Fibroblast of the aortic adventitia (primary cell): ENCODE data around the gene CKS1B. TPM values are rescaled to one million over a fixed set of nuclear protein-coding genes. Genes with fewer than 3 reads are reported as not detected.

Experiments
- DNase-seq: peaks from one replicate; pipeline ENCODE4 v3.0.0-alpha.2; 2010; ENCODE audit warnings: low read depth
- H3K4me3 ChIP-seq: 2 replicates; pipeline ENCODE4 v1.5.1; 2011; ENCODE audit warnings: low read depth, mild to moderate bottlenecking, control low read depth, low read length, moderate library complexity
- total RNA-seq: library from RNA; depleted of rRNA; stranded (reverse); fragments of >200 nt; gene quantifications from 2 replicates; pipeline ENCODE4 v1.2.3, GENCODE V29; 2012; ENCODE audit warnings: low replicate concordance
- TF ChIP-seq, protein P1 (sequence below): IDR thresholded peaks from 2 replicates; pipeline ENCODE4 v1.5.1; 2011; ENCODE audit warnings: mild to moderate bottlenecking, low read length, control low read depth, inconsistent platforms; ENCODE audit not compliant: insufficient read depth

The CKS1B gene
- total RNA-seq, 1 donor: 80.7 TPM

DNA sequence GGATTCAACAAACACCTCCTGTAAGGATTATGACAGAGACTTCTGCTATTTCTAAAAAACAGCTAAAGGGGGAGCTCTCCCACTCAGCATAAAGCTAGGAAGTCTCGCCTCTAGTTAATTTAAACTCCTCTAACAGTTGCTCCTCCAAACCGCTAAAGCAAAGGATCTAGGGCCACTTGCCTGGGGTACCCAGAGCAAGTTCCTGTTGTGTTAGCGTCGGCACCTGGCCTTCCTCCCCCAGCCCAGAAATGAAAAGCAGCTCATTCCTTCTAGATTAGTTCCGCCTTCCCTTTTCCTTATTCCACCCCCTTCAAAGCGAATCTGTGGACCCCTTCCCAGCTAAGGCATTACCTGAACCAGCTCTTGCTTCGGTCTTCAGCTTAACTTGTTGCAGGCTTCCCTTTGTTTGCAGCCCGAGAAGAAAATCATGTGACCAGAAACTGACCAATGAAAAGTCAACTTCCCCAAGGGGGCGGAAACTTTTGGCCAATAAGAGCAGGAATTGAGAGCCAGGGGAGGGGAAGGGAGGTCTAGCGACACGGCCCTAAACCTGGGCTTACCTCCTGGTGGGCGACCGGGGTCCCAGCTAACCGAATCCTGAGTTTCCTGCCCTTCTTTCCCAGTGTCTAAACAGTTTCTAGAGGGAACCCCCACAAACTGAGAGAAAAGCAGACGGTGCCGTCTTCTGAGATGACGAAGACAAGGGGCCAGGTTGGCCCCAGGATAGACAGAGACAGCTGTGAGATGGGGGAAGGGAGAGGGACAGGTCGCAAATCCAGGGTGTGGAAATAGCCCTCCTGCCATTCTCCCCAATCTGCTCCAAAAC is 18.6 kb upstream of the CKS1B start, which contains the start of gene PBXIP1:
Gene PBXIP1 (minus strand): TSS at position 382 of the 826 bp plus-strand sequence. CDS start 2,378 bp downstream, outside the sequence.
- peak within 1 kb of the TSS; percentile 85 for H3K4me3 ChIP-seq
- TF ChIP-seq, protein P1, sequence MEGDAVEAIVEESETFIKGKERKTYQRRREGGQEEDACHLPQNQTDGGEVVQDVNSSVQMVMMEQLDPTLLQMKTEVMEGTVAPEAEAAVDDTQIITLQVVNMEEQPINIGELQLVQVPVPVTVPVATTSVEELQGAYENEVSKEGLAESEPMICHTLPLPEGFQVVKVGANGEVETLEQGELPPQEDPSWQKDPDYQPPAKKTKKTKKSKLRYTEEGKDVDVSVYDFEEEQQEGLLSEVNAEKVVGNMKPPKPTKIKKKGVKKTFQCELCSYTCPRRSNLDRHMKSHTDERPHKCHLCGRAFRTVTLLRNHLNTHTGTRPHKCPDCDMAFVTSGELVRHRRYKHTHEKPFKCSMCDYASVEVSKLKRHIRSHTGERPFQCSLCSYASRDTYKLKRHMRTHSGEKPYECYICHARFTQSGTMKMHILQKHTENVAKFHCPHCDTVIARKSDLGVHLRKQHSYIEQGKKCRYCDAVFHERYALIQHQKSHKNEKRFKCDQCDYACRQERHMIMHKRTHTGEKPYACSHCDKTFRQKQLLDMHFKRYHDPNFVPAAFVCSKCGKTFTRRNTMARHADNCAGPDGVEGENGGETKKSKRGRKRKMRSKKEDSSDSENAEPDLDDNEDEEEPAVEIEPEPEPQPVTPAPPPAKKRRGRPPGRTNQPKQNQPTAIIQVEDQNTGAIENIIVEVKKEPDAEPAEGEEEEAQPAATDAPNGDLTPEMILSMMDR: peak; percentile 55
- peak; percentile 93 for DNase-seq

GRCh38 chr1:154956544-154956941 is 17.9 kb upstream of the CKS1B start:
- peak overlapping the region; percentile 85 for H3K4me3 ChIP-seq
- peak; percentile 30 for DNase-seq
- TF ChIP-seq, protein P1: no peak

GRCh38 chr1:154957091-154957657 is 17.3 kb upstream of the CKS1B start:
- TF ChIP-seq, protein P1: no peak
- no peak for DNase-seq
- no peak overlapping the region for H3K4me3 ChIP-seq

DNA sequence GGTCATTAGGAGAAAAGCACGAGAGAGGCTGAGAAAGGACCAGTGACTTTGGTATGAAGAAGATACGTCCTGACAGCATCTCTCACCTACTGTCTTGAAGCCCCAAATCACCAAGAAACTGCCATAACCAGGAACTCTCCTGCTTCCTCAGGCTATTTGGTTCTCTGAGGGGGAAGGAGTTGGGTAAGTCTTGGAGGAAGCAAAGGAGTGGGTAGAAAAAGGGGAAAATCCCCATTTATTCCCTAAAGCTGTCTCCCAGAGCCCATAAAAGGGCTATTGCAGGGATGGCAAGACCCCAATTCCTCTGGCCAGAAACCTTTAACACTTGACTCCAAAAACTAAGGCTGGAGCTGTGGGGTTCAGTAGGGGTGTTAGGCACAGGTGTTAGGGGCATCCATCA is 16.4 kb upstream of the CKS1B start:
- H3K4me3 ChIP-seq: no peak overlapping the region
- no peak for DNase-seq
- TF ChIP-seq, protein P1: no peak

DNA sequence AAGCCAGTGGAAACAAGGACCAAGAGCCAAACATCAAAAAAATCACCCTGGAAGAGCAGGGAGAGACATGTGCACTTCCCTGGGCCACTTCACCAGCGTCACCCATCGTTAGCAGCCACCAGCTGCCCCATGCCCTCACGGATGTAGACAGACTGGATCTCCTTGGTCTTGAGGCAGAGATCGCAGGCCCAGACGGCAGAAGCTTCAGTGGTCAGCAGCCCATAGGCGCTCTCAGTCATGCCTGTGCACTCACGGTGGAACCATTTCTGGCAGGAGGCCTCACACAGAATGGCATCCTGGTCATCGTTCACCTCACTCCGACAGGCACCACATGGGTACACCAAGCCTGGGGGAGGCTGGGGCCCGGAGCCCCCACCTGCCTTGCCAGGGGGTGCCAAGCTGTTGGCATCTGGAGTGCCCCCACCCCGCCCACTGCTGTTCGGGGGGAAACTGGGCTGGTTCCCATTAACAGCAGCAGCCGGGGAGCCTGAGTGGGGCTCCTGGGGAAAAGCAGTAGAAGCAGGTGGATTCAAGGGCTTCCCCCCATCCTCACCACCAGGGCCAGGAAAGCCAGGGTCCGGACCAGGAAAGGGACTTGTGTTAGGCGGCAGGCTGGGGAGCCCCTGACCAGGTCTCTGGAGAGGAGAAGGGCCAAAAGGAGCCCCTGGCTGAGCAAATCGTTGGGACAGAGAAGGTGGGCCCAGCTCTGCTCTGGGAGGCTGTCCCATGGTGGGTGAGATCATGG is 15.6 kb upstream of the CKS1B start:
- DNase-seq: no peak

GRCh38 chr1:154959426-154959780 is 15.1 kb upstream of the CKS1B start:
- no peak for DNase-seq
- no peak overlapping the region for H3K4me3 ChIP-seq
- TF ChIP-seq, protein P1: no peak

More for the DNA sequence above, 15.6 kb upstream of the CKS1B start:
- TF ChIP-seq, protein P1: no peak
- no peak overlapping the region for H3K4me3 ChIP-seq
